MM.1S (cell line): ENCODE data around the gene PYHIN1.

ENCODE experiments used
- DNase-seq: peaks from one replicate; pipeline ENCODE4 v3.0.0-alpha.2; 2015
- H2AFZ ChIP-seq: fragments of 300-600 bp; sonication (generic); 2 replicates; pipeline ENCODE4 v1.6.0; 2016; ENCODE audit warnings: antibody characterized with exemption, low read length
- H3F3A ChIP-seq: fragments of 300-600 bp; sonication (generic); 2 replicates; pipeline ENCODE4 v1.6.1; 2016; ENCODE audit warnings: mild to moderate bottlenecking, antibody characterized with exemption, low read length, moderate library complexity, mixed read lengths; ENCODE audit not compliant: insufficient read depth
- H3K27ac ChIP-seq: fragments of 300-600 bp; sonication (generic); 2 replicates; pipeline ENCODE4 v1.5.1; 2016; ENCODE audit warnings: mild to moderate bottlenecking, low read length
- H3K27me3 ChIP-seq: fragments of 300-600 bp; sonication (generic); replicated peaks from 2 replicates; pipeline ENCODE4 v1.6.0; 2016; ENCODE audit warnings: low read length; ENCODE audit not compliant: insufficient read depth
- H3K36me3 ChIP-seq: fragments of 300-600 bp; sonication (generic); replicated peaks from 2 replicates; pipeline ENCODE4 v1.6.1; 2016; ENCODE audit warnings: mild to moderate bottlenecking, low read length, mixed read lengths; ENCODE audit not compliant: insufficient read depth
- H3K4me1 ChIP-seq: fragments of 300-600 bp; sonication (generic); 2 replicates; pipeline ENCODE4 v1.6.1; 2016; ENCODE audit warnings: low read length, mixed read lengths
- H3K4me2 ChIP-seq: fragments of 300-600 bp; sonication (generic); 2 replicates; pipeline ENCODE4 v1.6.0; 2016; ENCODE audit warnings: low read depth, low read length
- H3K4me3 ChIP-seq: fragments of 300-600 bp; sonication (generic); 2 replicates; pipeline ENCODE4 v1.5.1; 2016; ENCODE audit warnings: low read length, mixed read lengths
- H3K79me2 ChIP-seq: fragments of 300-600 bp; sonication (generic); 2 replicates; pipeline ENCODE4 v1.6.1; 2016; ENCODE audit warnings: mixed run types, low read length, mixed read lengths
- H3K9ac ChIP-seq: fragments of 300-600 bp; sonication (generic); 2 replicates; pipeline ENCODE4 v1.6.1; 2016; ENCODE audit warnings: low read length, mixed read lengths
- H3K9me2 ChIP-seq: fragments of 300-600 bp; sonication (generic); replicated peaks from 2 replicates; pipeline ENCODE4 v1.6.1; 2016; ENCODE audit warnings: mild to moderate bottlenecking, low read length, mixed read lengths; ENCODE audit not compliant: insufficient read depth
- H3K9me3 ChIP-seq: fragments of 300-600 bp; sonication (generic); replicated peaks from 2 replicates; pipeline ENCODE4 v1.6.1; 2016; ENCODE audit warnings: mild to moderate bottlenecking, low read length, mixed read lengths; ENCODE audit not compliant: insufficient read depth
- H4K20me1 ChIP-seq: fragments of 300-600 bp; sonication (generic); 2 replicates; pipeline ENCODE4 v1.6.1; 2016; ENCODE audit warnings: mild to moderate bottlenecking, low read length, moderate library complexity, mixed read lengths; ENCODE audit not compliant: insufficient read depth
- EZH2 ChIP-seq: fragments of 300-600 bp; sonication (generic); optimal IDR thresholded peaks from 2 replicates; pipeline ENCODE3; 2017; ENCODE audit warnings: low read depth, mild to moderate bottlenecking, antibody characterized with exemption, low read length, mixed read lengths
- EZH2phosphoT487 ChIP-seq: fragments of 300-600 bp; sonication (generic); IDR thresholded peaks from 2 replicates; pipeline ENCODE4 v1.6.1; 2018; ENCODE audit warnings: antibody characterized with exemption, low read length
- TF ChIP-seq, protein P1 (sequence below): fragments of 300-600 bp; sonication (generic); IDR thresholded peaks from 2 replicates; pipeline ENCODE4 v1.5.1; 2016; ENCODE audit warnings: antibody characterized with exemption, low read length, mixed read lengths

The PYHIN1 gene

GRCh38 chr1:159014003-159014571 lies 82.7 kb downstream of the PYHIN1 start:
- H3K79me2 ChIP-seq, result peaks cover 81% of the 10 kb centered on the region
- TF ChIP-seq EZH2phosphoT487 (no peak), EZH2 (no peak)
- TF ChIP-seq, protein P1, sequence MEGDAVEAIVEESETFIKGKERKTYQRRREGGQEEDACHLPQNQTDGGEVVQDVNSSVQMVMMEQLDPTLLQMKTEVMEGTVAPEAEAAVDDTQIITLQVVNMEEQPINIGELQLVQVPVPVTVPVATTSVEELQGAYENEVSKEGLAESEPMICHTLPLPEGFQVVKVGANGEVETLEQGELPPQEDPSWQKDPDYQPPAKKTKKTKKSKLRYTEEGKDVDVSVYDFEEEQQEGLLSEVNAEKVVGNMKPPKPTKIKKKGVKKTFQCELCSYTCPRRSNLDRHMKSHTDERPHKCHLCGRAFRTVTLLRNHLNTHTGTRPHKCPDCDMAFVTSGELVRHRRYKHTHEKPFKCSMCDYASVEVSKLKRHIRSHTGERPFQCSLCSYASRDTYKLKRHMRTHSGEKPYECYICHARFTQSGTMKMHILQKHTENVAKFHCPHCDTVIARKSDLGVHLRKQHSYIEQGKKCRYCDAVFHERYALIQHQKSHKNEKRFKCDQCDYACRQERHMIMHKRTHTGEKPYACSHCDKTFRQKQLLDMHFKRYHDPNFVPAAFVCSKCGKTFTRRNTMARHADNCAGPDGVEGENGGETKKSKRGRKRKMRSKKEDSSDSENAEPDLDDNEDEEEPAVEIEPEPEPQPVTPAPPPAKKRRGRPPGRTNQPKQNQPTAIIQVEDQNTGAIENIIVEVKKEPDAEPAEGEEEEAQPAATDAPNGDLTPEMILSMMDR, result no peak
- H3K4me1 ChIP-seq, result peaks cover 42% of the 10 kb centered on the region
- no peak overlapping the region for H3K9ac ChIP-seq
- no peak overlapping the region for H3K27ac ChIP-seq
- no peaks in the 10 kb centered on the region for H4K20me1 ChIP-seq
- H3K36me3 ChIP-seq, result peaks cover 42% of the 10 kb centered on the region
- H3K27me3 ChIP-seq, result no peaks in the 10 kb centered on the region
- H3F3A ChIP-seq, result peaks cover 55% of the 10 kb centered on the region
- no peak for DNase-seq
- no peaks in the 10 kb centered on the region for H3K9me2 ChIP-seq
- peak overlapping the region; percentile 78; the same call in 1 of the 2 replicates for H3K4me2 ChIP-seq
- no peaks in the 10 kb centered on the region for H3K9me3 ChIP-seq
- no peak overlapping the region for H3K4me3 ChIP-seq
- H2AFZ ChIP-seq, result no peak overlapping the region

DNA sequence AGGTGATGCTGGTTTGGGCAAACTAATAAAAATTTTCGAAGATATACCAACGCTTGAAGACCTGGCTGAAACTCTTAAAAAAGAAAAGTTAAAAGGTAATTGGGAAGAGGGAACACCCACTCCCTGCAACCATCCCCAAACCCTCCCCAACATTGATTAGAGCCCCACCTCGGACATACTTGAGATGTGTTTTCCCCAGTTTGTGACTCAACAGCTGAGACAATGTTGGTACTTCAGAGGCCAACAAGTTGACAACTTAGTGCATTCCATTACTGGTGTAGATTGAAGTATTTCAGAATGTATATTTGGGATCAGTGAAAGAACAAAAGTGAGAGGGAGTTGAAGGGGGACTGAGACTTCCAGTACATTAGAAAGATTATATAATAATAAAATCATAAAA lies 83.5 kb downstream of the PYHIN1 start:
- peak overlapping the region; percentile 78 for H3K4me2 ChIP-seq

DNA sequence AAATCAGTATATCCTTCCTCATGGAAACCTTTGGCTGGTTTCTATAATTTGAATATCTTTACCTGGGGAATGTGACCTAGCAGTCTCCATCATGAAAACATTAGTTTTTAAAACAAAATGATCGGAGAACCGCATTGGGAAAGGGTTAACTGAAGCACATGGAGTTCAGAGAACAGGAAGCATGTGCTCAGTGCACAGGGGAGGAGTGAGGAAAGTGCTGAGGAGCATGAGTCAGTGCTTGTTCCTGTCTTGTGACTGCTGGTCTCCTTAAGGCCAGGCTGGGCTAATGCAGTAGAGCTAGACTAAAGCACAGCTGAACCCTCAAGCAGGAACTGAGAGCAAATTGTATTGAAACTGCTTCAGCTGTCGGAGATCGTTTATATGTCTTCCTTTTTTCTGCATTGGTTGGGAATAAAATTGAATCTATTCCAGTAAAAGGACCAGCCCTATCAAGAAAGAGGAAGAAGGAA lies 84.1 kb downstream of the PYHIN1 start:
- no peaks in the 10 kb centered on the region for H3K9me2 ChIP-seq
- H3K9me3 ChIP-seq, result no peaks in the 10 kb centered on the region
- H3K4me3 ChIP-seq, result peak overlapping the region; percentile 41
- peaks cover 83% of the 10 kb centered on the region for H3K79me2 ChIP-seq
- H3K9ac ChIP-seq, result peak overlapping the region; percentile 47
- peak overlapping the region; percentile 72 for H3K27ac ChIP-seq
- peaks cover 47% of the 10 kb centered on the region for H3F3A ChIP-seq
- peaks cover 42% of the 10 kb centered on the region for H3K36me3 ChIP-seq
- TF ChIP-seq EZH2phosphoT487 (no peak), EZH2 (no peak)
- TF ChIP-seq, protein P1, result no peak
- peaks cover 38% of the 10 kb centered on the region for H3K4me1 ChIP-seq
- H3K27me3 ChIP-seq, result no peaks in the 10 kb centered on the region
- peak overlapping the region; percentile 78 for H3K4me2 ChIP-seq
- H4K20me1 ChIP-seq, result no peaks in the 10 kb centered on the region
- peak overlapping the region; percentile 33 for H2AFZ ChIP-seq
- peak; percentile 98 for DNase-seq

More for the DNA sequence above, 83.5 kb downstream of the PYHIN1 start:
- Histone ChIP-seq H3K79me2 (peaks cover 83% of the 10 kb centered on the region), H3K36me3 (peaks cover 42% of the 10 kb centered on the region), H3K4me3 (no peak overlapping the region), H4K20me1 (no peaks in the 10 kb centered on the region), H3K9ac (no peak overlapping the region), H3K9me3 (no peaks in the 10 kb centered on the region), H3K4me1 (peaks cover 38% of the 10 kb centered on the region), H3K27ac (peak overlapping the region; percentile 72), H3K9me2 (no peaks in the 10 kb centered on the region), H2AFZ (no peak overlapping the region), H3F3A (peaks cover 53% of the 10 kb centered on the region), H3K27me3 (no peaks in the 10 kb centered on the region)
- no peak for DNase-seq
- TF ChIP-seq EZH2, result no peak
- TF ChIP-seq, protein P1, result no peak
- no peak for TF ChIP-seq EZH2phosphoT487
